SK-N-SH treated with all-trans-retinoic acid at 6 μM for 48 hours (cell line): ENCODE measurements around the gene FAM117B.

Experiments
- ATAC-seq: fragments of 200-7000 bp; cut with Tn5 transposase; 3 replicates; pipeline ENCODE4 v1.9.1; 2020; ENCODE audit warnings: mild to moderate bottlenecking, moderate library complexity
- ARNTL ChIP-seq: fragments of 450-650 bp; formaldehyde crosslinking; IDR thresholded peaks from 2 replicates; pipeline ENCODE4 v1.5.0; 2020; ENCODE audit warnings: low read depth, mild to moderate bottlenecking, moderate library complexity, borderline replicate concordance
- BACH2 ChIP-seq: fragments of 250-450 bp; sonication (Bioruptor Pico); IDR thresholded peaks from 2 replicates; pipeline ENCODE4 v1.9.0; 2021; ENCODE audit warnings: mild to moderate bottlenecking, borderline replicate concordance
- CSDC2 ChIP-seq: fragments of 250-450 bp; sonication (Bioruptor Pico); IDR thresholded peaks from 2 replicates; pipeline ENCODE4 v1.5.0; 2020; ENCODE audit warnings: mild to moderate bottlenecking, moderate library complexity
- GLIS3 ChIP-seq: fragments of 250-450 bp; sonication (Bioruptor Pico); IDR thresholded peaks from 2 replicates; pipeline ENCODE4 v1.5.0; 2020; ENCODE audit warnings: mild to moderate bottlenecking, moderate library complexity
- ISL1 ChIP-seq: fragments of 250-450 bp; sonication (Bioruptor Pico); IDR thresholded peaks from 2 replicates; pipeline ENCODE4 v2.1.2; 2022; ENCODE audit warnings: mild to moderate bottlenecking, moderate library complexity
- OSR1 ChIP-seq: fragments of 250-450 bp; sonication (Bioruptor Pico); IDR thresholded peaks from 2 replicates; pipeline ENCODE4 v1.8.0; 2022; ENCODE audit warnings: moderate library complexity, mild to moderate bottlenecking, inconsistent platforms
- PPARA ChIP-seq: fragments of 250-450 bp; sonication (Bioruptor Pico); IDR thresholded peaks from 2 replicates; pipeline ENCODE4 v1.5.0; 2020; ENCODE audit warnings: mild to moderate bottlenecking, borderline replicate concordance
- RARB ChIP-seq: fragments of 250-450 bp; sonication (Bioruptor Pico); IDR thresholded peaks from 2 replicates; pipeline ENCODE4 v1.8.0; 2021; ENCODE audit warnings: mild to moderate bottlenecking, moderate library complexity
- SNAI2 ChIP-seq: fragments of 250-450 bp; sonication (Bioruptor Pico); IDR thresholded peaks from 2 replicates; pipeline ENCODE4 v1.5.0; 2020; ENCODE audit warnings: mild to moderate bottlenecking, moderate library complexity
- TCF4 ChIP-seq: fragments of 250-450 bp; sonication (Bioruptor Pico); IDR thresholded peaks from 2 replicates; pipeline ENCODE4 v1.8.0; 2021; ENCODE audit warnings: mild to moderate bottlenecking, moderate library complexity, borderline replicate concordance
- TOX ChIP-seq: fragments of 250-450 bp; sonication (Bioruptor Pico); IDR thresholded peaks from 2 replicates; pipeline ENCODE4 v1.8.0; 2021; ENCODE audit warnings: mild to moderate bottlenecking, moderate library complexity, borderline replicate concordance
- ZC3H10 ChIP-seq: fragments of 250-450 bp; sonication (Bioruptor Pico); IDR thresholded peaks from 2 replicates; pipeline ENCODE4 v1.5.1; 2021; ENCODE audit warnings: mild to moderate bottlenecking, moderate library complexity
- ZFP3 ChIP-seq: fragments of 250-450 bp; sonication (Bioruptor Pico); IDR thresholded peaks from 2 replicates; pipeline ENCODE4 v1.5.0; 2020; ENCODE audit warnings: mild to moderate bottlenecking, moderate library complexity
- ZFP30 ChIP-seq: fragments of 450-650 bp; formaldehyde crosslinking; IDR thresholded peaks from 2 replicates; pipeline ENCODE4 v1.5.0; 2022; ENCODE audit warnings: mild to moderate bottlenecking, moderate library complexity
- ZNF565 ChIP-seq: fragments of 450-650 bp; formaldehyde crosslinking; conservative IDR thresholded peaks from 2 replicates; pipeline ENCODE4 v1.5.0; 2020; ENCODE audit warnings: low read depth, mild to moderate bottlenecking, moderate library complexity
- ZNF70 ChIP-seq: fragments of 450-650 bp; formaldehyde crosslinking; IDR thresholded peaks from 2 replicates; pipeline ENCODE4 v1.5.0; 2020; ENCODE audit warnings: mild to moderate bottlenecking, moderate library complexity
- TF ChIP-seq, protein P1 (sequence below): fragments of 250-450 bp; sonication (Bioruptor Pico); IDR thresholded peaks from 2 replicates; pipeline ENCODE4 v1.5.1; 2020; ENCODE audit warnings: low read depth, mild to moderate bottlenecking, moderate library complexity
- TF ChIP-seq, protein P2 (sequence below): fragments of 250-450 bp; sonication (Bioruptor Pico); IDR thresholded peaks from 2 replicates; pipeline ENCODE4 v1.8.0; 2021; ENCODE audit warnings: low read depth, mild to moderate bottlenecking, moderate library complexity, borderline replicate concordance
- TF ChIP-seq, protein P3 (sequence below): fragments of 250-450 bp; sonication (Bioruptor Pico); IDR thresholded peaks from 2 replicates; pipeline ENCODE4 v1.5.0; 2020; ENCODE audit warnings: mild to moderate bottlenecking, moderate library complexity
- TF ChIP-seq, protein P4 (sequence below): fragments of 250-450 bp; sonication (Bioruptor Pico); IDR thresholded peaks from 2 replicates; pipeline ENCODE4 v1.8.0; 2020; ENCODE audit warnings: mild to moderate bottlenecking, moderate library complexity, borderline replicate concordance
- TF ChIP-seq, protein P5 (sequence below): fragments of 250-450 bp; sonication (Bioruptor Pico); IDR thresholded peaks from 2 replicates; pipeline ENCODE4 v1.5.1; 2021; ENCODE audit warnings: mild to moderate bottlenecking, moderate library complexity

The FAM117B gene

DNA sequence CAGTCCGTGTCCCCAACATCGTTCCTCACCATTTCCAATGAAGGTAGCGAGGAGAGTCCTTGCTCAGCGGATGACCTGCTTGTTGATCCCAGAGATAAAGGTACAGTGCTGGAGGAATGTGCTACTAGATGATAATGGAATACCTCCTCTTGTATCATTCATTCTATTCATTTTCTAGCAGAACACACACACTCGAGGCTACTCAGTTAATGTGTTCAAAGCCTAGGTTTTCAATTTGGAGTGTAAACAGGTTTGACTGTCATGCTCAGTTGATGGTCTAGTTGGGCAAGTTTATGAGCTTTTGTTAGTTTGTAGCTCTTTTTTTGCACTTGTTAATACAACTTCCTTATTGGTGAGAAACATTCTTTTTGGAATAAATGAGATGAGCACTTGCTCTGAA lies 122.6 kb downstream of the FAM117B start:
- no peak for ATAC-seq
- TF ChIP-seq BACH2 (CRISPR knock-in tag) (no peak), ZC3H10 (no peak), ARNTL (CRISPR knock-in tag) (no peak), TOX (CRISPR knock-in tag) (no peak), ISL1 (CRISPR knock-in tag) (no peak), TCF4 (no peak)
- TF ChIP-seq, protein P1, sequence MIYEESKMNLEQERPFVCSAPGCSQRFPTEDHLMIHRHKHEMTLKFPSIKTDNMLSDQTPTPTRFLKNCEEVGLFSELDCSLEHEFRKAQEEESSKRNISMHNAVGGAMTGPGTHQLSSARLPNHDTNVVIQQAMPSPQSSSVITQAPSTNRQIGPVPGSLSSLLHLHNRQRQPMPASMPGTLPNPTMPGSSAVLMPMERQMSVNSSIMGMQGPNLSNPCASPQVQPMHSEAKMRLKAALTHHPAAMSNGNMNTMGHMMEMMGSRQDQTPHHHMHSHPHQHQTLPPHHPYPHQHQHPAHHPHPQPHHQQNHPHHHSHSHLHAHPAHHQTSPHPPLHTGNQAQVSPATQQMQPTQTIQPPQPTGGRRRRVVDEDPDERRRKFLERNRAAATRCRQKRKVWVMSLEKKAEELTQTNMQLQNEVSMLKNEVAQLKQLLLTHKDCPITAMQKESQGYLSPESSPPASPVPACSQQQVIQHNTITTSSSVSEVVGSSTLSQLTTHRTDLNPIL (CRISPR knock-in tag) = no peak
- TF ChIP-seq, protein P2, sequence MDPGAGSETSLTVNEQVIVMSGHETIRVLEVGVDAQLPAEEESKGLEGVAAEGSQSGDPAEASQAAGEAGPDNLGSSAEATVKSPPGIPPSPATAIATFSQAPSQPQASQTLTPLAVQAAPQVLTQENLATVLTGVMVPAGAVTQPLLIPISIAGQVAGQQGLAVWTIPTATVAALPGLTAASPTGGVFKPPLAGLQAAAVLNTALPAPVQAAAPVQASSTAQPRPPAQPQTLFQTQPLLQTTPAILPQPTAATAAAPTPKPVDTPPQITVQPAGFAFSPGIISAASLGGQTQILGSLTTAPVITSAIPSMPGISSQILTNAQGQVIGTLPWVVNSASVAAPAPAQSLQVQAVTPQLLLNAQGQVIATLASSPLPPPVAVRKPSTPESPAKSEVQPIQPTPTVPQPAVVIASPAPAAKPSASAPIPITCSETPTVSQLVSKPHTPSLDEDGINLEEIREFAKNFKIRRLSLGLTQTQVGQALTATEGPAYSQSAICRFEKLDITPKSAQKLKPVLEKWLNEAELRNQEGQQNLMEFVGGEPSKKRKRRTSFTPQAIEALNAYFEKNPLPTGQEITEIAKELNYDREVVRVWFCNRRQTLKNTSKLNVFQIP (CRISPR knock-in tag) = no peak

DNA sequence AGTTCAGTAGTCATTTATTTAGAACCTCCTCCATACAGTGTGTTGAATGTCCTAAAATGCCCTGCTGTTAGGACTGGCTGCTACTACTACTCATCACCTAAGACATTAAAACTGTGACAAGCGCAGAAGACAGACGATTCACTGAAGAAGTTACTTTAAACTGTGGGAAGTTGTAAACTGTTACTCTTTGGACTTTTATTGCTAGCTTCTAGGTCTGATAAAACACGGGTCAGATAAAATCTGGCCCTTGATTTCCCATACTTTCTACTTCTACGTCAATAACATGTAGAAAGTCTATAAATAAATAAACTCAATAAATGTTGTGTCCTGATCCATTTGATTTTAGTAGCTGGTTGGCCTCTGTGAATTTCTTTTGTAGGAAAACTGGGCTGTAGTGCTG lies 123.4 kb downstream of the FAM117B start:
- ATAC-seq = no peak
- TF ChIP-seq, protein P3, sequence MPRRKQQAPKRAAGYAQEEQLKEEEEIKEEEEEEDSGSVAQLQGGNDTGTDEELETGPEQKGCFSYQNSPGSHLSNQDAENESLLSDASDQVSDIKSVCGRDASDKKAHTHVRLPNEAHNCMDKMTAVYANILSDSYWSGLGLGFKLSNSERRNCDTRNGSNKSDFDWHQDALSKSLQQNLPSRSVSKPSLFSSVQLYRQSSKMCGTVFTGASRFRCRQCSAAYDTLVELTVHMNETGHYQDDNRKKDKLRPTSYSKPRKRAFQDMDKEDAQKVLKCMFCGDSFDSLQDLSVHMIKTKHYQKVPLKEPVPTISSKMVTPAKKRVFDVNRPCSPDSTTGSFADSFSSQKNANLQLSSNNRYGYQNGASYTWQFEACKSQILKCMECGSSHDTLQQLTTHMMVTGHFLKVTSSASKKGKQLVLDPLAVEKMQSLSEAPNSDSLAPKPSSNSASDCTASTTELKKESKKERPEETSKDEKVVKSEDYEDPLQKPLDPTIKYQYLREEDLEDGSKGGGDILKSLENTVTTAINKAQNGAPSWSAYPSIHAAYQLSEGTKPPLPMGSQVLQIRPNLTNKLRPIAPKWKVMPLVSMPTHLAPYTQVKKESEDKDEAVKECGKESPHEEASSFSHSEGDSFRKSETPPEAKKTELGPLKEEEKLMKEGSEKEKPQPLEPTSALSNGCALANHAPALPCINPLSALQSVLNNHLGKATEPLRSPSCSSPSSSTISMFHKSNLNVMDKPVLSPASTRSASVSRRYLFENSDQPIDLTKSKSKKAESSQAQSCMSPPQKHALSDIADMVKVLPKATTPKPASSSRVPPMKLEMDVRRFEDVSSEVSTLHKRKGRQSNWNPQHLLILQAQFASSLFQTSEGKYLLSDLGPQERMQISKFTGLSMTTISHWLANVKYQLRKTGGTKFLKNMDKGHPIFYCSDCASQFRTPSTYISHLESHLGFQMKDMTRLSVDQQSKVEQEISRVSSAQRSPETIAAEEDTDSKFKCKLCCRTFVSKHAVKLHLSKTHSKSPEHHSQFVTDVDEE (CRISPR knock-in tag) = no peak
- TF ChIP-seq OSR1 (no peak), BACH2 (CRISPR knock-in tag) (no peak), ZFP3 (CRISPR knock-in tag) (no peak)

DNA sequence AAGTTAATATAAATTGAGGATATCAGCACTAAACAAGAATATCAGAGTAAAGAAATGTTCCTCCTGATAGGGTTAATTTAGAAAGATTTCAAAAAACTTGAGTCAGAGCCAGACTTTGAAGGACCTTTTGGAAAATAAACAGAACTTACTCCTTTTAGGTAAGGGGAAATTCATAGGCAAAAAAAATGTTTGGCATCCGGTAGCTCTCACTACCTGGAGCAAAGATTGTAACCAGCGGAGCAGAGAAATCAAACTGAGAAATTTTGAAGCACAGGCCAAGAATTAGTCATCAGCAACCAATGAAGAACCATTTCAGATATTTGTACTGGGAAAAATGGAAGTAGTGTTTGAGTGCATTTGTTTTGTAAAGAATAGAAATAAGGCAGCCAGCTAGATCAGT lies 123.8 kb downstream of the FAM117B start:
- no peak for TF ChIP-seq ZNF565 (CRISPR knock-in tag)
- TF ChIP-seq TOX (CRISPR knock-in tag) = no peak
- TF ChIP-seq, protein P4, sequence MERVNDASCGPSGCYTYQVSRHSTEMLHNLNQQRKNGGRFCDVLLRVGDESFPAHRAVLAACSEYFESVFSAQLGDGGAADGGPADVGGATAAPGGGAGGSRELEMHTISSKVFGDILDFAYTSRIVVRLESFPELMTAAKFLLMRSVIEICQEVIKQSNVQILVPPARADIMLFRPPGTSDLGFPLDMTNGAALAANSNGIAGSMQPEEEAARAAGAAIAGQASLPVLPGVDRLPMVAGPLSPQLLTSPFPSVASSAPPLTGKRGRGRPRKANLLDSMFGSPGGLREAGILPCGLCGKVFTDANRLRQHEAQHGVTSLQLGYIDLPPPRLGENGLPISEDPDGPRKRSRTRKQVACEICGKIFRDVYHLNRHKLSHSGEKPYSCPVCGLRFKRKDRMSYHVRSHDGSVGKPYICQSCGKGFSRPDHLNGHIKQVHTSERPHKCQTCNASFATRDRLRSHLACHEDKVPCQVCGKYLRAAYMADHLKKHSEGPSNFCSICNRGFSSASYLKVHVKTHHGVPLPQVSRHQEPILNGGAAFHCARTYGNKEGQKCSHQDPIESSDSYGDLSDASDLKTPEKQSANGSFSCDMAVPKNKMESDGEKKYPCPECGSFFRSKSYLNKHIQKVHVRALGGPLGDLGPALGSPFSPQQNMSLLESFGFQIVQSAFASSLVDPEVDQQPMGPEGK = no peak
- no peak for TF ChIP-seq ZFP30 (CRISPR knock-in tag)
- no peak for TF ChIP-seq BACH2 (CRISPR knock-in tag)
- no peak for TF ChIP-seq RARB (CRISPR knock-in tag)
- TF ChIP-seq TCF4 = no peak
- TF ChIP-seq, protein P5, sequence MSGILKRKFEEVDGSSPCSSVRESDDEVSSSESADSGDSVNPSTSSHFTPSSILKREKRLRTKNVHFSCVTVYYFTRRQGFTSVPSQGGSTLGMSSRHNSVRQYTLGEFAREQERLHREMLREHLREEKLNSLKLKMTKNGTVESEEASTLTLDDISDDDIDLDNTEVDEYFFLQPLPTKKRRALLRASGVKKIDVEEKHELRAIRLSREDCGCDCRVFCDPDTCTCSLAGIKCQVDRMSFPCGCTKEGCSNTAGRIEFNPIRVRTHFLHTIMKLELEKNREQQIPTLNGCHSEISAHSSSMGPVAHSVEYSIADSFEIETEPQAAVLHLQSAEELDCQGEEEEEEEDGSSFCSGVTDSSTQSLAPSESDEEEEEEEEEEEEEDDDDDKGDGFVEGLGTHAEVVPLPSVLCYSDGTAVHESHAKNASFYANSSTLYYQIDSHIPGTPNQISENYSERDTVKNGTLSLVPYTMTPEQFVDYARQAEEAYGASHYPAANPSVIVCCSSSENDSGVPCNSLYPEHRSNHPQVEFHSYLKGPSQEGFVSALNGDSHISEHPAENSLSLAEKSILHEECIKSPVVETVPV (CRISPR knock-in tag) = no peak
- no peak for TF ChIP-seq PPARA
- no peak for TF ChIP-seq SNAI2
- TF ChIP-seq CSDC2 = no peak
- TF ChIP-seq GLIS3 = no peak
- ATAC-seq = no peak

DNA sequence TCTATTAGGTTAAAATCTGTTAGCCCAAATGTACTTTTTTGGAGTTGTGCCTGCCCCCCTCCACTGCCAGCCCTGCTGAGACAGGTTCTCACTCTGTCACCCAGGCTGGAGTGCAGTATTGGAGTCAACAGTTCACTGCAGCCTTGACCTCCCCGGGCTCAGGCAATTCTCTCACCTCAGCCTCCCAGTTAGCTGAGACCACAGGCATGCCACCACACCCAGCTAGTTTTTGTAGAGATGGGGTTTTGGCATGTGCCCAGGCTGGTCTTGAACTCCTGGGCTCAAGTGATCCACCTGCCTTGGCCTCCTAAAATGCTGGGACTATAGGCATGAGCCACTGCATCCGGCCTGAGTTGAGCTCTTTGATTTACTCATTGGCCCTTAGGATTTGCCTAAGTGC lies 126.1 kb downstream of the FAM117B start:
- ATAC-seq = no peak
- no peak for TF ChIP-seq ZNF70 (CRISPR knock-in tag)
- no peak for TF ChIP-seq TCF4
- TF ChIP-seq RARB (CRISPR knock-in tag) = no peak
- no peak for TF ChIP-seq BACH2 (CRISPR knock-in tag)
- TF ChIP-seq, protein P3 (CRISPR knock-in tag) = no peak
- no peak for TF ChIP-seq ARNTL (CRISPR knock-in tag)
- no peak for TF ChIP-seq OSR1
- TF ChIP-seq, protein P1 (CRISPR knock-in tag) = no peak
- no peak for TF ChIP-seq TOX (CRISPR knock-in tag)
- no peak for TF ChIP-seq ZFP30 (CRISPR knock-in tag)
- TF ChIP-seq ZC3H10 = no peak
- TF ChIP-seq, all 23 proteins: peak for 0
